Measurements from ENCODE around the gene CNDP2. TPM values are rescaled to one million over a fixed set of nuclear protein-coding genes. Genes with fewer than 3 reads are reported as not detected.
"Not testable (repeated sequence)": the region's sequence is repeated elsewhere in the genome, so short reads cannot be mapped to it uniquely, and the experiment has no call there.

CNDP2 gene
- total RNA-seq, 1 donor from 2014 or later = 67.4 TPM

GRCh38 chr18:74498712-74499627, 2.8 kb downstream of the CNDP2 start:
- FAIRE-seq = peak; percentile 32
- no peaks in the 10 kb centered on the region for H3K27me3 ChIP-seq (ENCODE audit: control insufficient read depth, insufficient read depth, low read length)
- peaks cover 2% of the 10 kb centered on the region for H3K36me3 ChIP-seq (ENCODE audit: control insufficient read depth, insufficient read depth, low read length)
- peak overlapping the region; percentile 35 for H3K4me3 ChIP-seq (ENCODE audit: low read depth, low read length)
- peak; percentile 39 for DNase-seq (ENCODE audit: low read depth)
- TF ChIP-seq CTCF (IDR thresholded peaks at IDR 0.05; ENCODE audit: insufficient read depth, low read length, severe bottlenecking) = no peak

GRCh38 chr18:74499633-74500032, 3.5 kb downstream of the CNDP2 start:
- Histone ChIP-seq H3K27me3 (ENCODE audit: control insufficient read depth, insufficient read depth, low read length) (no peaks in the 10 kb centered on the region), H3K4me3 (ENCODE audit: low read depth, low read length) (peak overlapping the region; percentile 35), H3K36me3 (ENCODE audit: control insufficient read depth, insufficient read depth, low read length) (peaks cover 5% of the 10 kb centered on the region)
- peak; percentile 72 for DNase-seq (ENCODE audit: low read depth)
- no peak for FAIRE-seq
- no peak for TF ChIP-seq CTCF (IDR thresholded peaks at IDR 0.05; ENCODE audit: insufficient read depth, low read length, severe bottlenecking)

- no peak for TF ChIP-seq CTCF (IDR thresholded peaks at IDR 0.05; ENCODE audit: insufficient read depth, low read length, severe bottlenecking)
- H3K27me3 ChIP-seq (ENCODE audit: control insufficient read depth, insufficient read depth, low read length) = no peaks in the 10 kb centered on the region
- H3K36me3 ChIP-seq (ENCODE audit: control insufficient read depth, insufficient read depth, low read length) = peaks cover 6% of the 10 kb centered on the region
- FAIRE-seq (no peak), DNase-seq (ENCODE audit: low read depth) (peak; percentile 6)
- peak overlapping the region; percentile 16 for H3K4me3 ChIP-seq (ENCODE audit: low read depth, low read length)
These were observed 4.2 kb downstream of the CNDP2 start for GRCh38 chr18:74500372-74500771.

GRCh38 chr18:74500774-74501173, 4.6 kb downstream of the CNDP2 start:
- not testable (repeated sequence) for FAIRE-seq; DNase-seq (ENCODE audit: low read depth); H3K36me3 ChIP-seq (ENCODE audit: control insufficient read depth, insufficient read depth, low read length); H3K27me3 ChIP-seq (ENCODE audit: control insufficient read depth, insufficient read depth, low read length)
- peak overlapping the region; percentile 16 for H3K4me3 ChIP-seq (ENCODE audit: low read depth, low read length)

- DNase-seq (ENCODE audit: low read depth) = peak; percentile 90
These were observed 5.2 kb downstream of the CNDP2 start for GRCh38 chr18:74501386-74501785.

More at GRCh38 chr18:74501386-74501785, 5.2 kb downstream of the CNDP2 start:
- peaks cover 9% of the 10 kb centered on the region for H3K36me3 ChIP-seq (ENCODE audit: control insufficient read depth, insufficient read depth, low read length)
- FAIRE-seq = no peak
- no peaks in the 10 kb centered on the region for H3K27me3 ChIP-seq (ENCODE audit: control insufficient read depth, insufficient read depth, low read length)
- no peak for TF ChIP-seq CTCF (IDR thresholded peaks at IDR 0.05; ENCODE audit: insufficient read depth, low read length, severe bottlenecking)
- no peak overlapping the region for H3K4me3 ChIP-seq (ENCODE audit: low read depth, low read length)
